Keratinocyte (primary cell): ENCODE measurements around the gene PREP.

Experiments
- EZH2 ChIP-seq: IDR thresholded peaks from one replicate; pipeline ENCODE4 v1.6.1; 2012; ENCODE audit warnings: inconsistent platforms, mild to moderate bottlenecking, low read length, moderate library complexity
- TF ChIP-seq, protein P1 (sequence below), 3 experiments: IDR thresholded peaks in 1 of 3; conservative IDR thresholded peaks in 1 of 3; optimal IDR thresholded peaks in 1 of 3; 2 replicates in 2 of 3; 3 replicates in 1 of 3; pipeline versions ENCODE3 to v1.5.1; 2011; ENCODE audit warnings: low read length in 3 of 3, mild to moderate bottlenecking in 3 of 3, moderate library complexity in 2 of 3, control low read depth in 1 of 3, inconsistent platforms in 1 of 3; ENCODE audit not compliant: insufficient read depth in 2 of 3; ENCODE audit errors: extremely low read depth in 1 of 3

DNA sequence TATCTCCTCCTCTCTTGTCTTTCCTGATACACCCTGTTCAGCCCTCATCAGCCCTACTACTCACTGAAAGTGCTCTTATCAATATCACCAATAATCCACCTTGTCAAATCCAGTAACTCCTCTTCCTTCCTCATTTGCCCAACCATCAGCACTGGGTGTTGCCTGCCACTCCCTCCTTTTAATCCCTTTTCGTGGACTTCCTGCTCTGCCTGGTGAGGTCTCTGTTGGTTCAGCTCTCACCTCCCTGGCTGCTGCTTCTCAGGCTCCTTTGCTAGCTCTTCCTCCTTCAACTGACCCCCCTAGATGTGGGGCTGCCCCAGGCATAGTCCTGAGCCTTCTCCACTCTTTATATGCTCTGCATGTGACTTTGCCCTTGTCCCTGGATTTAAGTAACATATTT lies 92.5 kb downstream of the PREP start:
- TF ChIP-seq EZH2, result no peak
- TF ChIP-seq, protein P1, sequence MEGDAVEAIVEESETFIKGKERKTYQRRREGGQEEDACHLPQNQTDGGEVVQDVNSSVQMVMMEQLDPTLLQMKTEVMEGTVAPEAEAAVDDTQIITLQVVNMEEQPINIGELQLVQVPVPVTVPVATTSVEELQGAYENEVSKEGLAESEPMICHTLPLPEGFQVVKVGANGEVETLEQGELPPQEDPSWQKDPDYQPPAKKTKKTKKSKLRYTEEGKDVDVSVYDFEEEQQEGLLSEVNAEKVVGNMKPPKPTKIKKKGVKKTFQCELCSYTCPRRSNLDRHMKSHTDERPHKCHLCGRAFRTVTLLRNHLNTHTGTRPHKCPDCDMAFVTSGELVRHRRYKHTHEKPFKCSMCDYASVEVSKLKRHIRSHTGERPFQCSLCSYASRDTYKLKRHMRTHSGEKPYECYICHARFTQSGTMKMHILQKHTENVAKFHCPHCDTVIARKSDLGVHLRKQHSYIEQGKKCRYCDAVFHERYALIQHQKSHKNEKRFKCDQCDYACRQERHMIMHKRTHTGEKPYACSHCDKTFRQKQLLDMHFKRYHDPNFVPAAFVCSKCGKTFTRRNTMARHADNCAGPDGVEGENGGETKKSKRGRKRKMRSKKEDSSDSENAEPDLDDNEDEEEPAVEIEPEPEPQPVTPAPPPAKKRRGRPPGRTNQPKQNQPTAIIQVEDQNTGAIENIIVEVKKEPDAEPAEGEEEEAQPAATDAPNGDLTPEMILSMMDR (optimal IDR thresholded peaks at IDR 0.05 in 1 of 3, IDR thresholded peaks at IDR 0.05 in 1 of 3, conservative IDR thresholded peaks at IDR 0.05 in 1 of 3; ENCODE audit: extremely low read depth in 1 of 3, insufficient read depth in 2 of 3, low read length in 3 of 3), result no peak
